ENCODE data around the gene KISS1R.
"Not testable (repeated sequence)": the region's sequence is repeated elsewhere in the genome, so short reads cannot be mapped to it uniquely, and the experiment has no call there.

KISS1R gene

DNA sequence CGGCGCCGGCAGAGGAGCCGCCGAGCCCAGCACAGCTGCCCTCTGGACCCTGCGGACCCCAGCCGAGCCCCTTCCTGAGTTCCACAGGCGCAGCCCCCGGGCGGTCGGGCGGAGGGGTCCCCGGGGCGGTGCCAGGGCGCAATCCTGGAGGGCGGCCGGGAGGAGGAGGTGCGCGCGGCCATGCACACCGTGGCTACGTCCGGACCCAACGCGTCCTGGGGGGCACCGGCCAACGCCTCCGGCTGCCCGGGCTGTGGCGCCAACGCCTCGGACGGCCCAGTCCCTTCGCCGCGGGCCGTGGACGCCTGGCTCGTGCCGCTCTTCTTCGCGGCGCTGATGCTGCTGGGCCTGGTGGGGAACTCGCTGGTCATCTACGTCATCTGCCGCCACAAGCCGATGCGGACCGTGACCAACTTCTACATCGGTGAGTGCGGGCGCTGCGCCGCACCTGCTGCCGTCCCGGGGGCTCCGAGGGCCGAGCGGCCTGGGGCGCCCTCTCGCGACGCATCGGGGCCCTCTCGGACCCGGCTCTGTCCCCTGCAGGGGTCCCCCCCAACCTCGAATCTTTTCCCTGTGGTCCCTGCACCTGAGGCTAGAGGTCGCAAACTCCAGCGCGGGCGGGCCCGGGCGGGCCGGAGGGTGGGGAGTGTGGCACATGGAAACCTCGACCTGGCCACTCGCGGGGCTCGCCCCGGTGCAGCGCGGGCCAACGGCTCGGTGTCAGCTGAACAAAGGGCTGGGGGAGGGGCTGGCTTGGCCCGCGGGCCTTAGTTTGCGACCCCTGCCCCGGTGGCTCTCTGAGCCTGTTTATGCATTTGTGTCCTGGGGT is at the start of gene KISS1R:
Gene KISS1R, plus strand, starts transcription at position 11 of the 829 bp plus-strand sequence. Its CDS starts 170 bp downstream, at position 181.
- peak; percentile 65 for DNase-seq

DNA sequence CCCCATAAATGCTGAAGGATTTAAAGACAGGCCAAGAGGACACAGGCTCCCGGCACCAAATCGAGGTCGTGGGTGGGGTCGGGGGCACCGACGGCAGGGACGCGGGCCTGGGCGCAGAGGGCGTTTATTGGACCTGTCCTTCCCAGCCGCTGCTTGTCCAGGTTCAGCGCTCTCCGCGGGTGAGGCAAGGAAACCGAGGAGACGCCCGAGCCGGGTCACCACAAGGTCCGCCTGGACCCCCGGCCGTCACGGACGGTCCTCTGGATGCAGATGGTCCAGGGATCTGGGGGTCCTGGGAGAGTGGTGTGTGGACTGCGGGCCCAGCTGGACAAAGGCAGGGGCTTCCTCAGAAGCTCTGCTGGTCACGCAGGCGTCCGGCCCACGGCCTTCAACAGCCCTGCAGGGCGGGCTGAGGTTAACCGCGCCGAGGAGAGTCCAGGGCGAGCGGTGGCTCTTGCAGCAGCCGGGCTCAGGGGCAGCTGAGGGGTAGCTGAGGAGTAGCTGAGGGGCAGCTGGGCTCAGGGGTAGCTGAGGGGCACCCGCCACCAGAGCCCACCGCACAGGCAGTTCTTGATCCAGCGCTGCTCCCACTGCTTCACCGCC is 49.2 kb upstream of the KISS1R start:
- no peak for DNase-seq

DNA sequence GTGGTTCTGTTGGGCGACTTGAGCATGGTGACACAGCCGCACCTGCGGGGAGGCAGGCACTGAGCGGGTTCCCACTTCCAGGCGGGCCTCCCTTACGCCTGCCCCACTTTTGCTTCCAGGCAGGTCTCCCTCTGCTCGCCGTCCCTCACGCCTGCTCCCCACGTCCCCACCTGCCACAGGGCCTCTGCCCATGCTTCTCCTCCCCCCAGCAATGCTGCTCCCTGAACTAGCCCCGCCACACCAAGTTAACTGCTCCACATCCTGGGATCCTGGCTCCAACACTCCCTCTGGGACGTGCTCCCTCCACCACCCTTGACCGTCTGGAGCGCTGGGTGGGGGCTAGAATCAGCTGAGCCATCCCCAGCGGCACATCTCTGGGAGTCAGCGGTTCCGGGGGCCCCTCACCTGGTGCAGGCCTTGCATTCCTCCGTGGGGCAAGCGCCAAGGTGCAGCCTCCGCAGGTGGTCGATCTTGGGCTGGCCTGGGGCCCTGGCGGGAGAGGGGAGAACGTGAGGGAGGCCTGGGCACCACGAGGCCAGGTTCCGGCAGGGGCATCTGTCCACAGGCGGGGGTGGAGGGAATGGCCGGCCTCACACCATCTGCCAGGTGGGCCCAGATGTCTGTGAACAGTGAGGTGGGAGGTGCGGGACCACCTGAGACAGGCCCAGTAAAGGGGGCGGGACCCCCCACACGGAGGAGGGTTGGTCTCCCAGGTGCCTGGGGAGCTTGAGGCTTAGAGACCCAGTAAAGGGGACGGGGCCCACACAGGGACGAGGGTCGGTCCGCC is 48.5 kb upstream of the KISS1R start:
- no peak for DNase-seq

DNA sequence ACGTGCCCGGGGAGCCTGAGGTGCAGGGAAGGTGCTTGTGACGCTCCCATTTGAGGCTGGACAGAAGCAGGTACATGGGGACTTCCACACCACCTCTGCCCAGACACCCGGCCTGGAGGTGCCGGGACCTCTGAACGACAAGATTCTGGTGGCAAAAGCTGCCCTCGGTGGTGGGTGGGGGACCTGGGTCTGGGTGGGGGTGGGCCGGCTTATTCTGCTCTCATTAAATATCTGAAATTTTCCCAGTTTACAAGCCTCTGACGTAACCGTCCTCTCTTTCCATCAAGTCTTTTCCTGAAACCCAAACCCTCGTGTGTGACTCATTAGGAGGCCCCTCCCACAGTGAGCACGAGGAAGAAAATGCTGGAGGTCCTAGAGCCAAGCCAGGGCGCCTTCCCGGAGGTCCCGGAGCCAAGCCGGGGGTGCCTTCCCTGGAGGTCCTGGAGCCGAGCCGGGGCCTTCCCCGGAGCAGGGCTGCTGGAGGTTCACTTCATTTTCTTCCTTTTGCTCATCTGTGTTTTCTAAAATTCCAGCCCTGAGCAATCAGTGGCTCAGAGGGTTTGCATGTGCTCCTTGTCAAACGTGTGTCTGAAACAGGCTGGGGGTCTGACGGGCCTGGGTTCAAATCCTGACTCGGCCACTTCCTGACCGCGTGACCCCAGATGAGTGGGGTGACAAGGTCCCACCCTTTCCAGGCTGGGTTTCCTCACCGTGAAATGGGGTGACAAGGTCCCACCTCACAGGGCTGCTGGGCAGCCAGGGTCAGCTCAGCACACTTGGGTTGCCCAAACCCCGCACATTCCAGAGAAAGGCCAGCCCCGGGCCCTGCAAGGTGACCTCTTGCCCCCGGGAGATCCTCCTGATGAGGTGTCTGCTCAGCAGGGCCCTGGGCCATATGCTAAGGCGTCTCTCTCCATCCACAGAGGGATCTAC is 47.6 kb upstream of the KISS1R start:
- DNase-seq, result no peak

DNA sequence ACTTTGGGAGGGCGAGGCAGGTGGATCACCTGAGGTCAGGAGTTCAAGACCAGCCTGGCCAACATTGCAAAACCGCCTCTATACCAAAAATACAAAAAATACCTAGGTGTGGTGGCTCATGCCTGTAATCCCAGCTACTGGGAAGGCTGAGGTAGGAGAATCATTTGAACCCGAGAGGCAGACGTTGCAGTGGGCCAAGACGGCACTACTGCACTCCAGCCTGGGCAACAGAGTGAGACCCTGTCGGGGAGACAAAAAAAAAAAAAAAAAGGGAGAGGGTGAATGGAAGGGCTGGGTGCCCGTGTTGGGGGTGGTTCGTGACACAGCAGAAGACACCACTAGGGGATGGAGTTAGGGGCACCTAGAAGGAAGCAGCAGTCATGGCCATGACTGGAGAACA is 46.8 kb upstream of the KISS1R start:
- DNase-seq, result no peak

DNA sequence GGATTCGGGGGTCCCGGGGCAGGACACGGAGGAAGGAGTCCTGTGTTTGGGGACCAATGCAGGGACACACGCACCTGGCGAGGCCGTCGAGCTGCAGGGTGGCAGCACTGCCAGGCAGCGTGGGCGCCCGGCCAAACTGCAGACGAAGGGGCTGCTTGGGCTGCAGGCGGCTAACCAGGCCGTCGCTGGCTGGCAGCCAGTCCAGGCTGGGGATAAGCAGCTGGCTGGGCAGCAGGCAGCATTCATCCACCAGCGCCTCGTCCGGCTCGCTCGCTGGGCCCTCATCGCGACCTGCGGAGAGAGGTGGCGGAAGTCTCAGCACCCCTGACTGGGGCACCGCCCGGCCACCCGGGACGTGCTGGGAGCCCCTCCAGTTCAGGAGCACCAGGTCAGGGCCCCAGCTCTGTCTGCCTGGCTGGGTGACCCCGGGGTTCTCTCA is 46.2 kb upstream of the KISS1R start:
- DNase-seq, result no peak

DNA sequence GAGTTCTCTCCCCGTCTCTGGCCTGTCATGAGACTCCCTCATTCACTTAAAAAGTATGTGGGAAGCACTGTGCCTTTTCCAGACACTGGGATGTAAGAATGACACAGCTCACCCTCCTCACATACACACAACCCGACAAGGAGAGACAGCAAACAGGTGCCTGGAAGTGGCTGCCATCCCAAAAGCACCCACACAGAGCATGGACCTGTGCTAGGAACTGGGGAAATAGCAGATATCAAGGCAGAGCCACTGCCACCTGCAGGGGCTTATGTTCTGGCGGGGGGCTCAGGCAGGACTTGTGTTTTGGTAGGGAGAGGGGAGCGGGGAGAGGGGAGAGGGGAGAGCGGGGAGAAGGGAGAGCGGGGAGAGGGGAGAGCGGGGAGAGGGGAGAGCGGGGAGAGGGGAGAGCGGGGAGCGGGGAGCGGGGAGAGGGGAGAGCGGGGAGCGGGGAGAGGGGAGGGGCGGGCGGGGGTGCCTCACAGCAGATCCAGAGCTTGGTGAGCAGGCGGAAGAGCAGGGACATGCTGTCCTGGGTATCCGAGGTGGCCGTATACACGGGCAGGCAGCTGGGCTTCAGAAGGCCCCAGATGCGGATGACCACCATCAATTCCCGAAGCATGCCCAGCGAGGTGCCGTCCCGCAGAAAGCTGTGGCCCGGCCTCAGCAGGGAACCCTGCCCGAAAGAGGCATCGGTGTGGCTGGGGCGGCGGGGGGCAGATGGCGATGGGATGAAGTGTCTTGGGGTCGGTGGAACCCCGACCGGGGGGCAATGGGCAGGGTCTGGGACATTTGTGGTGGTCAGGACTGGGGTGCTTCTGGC is 45.5 kb upstream of the KISS1R start:
- DNase-seq, result no peak

DNA sequence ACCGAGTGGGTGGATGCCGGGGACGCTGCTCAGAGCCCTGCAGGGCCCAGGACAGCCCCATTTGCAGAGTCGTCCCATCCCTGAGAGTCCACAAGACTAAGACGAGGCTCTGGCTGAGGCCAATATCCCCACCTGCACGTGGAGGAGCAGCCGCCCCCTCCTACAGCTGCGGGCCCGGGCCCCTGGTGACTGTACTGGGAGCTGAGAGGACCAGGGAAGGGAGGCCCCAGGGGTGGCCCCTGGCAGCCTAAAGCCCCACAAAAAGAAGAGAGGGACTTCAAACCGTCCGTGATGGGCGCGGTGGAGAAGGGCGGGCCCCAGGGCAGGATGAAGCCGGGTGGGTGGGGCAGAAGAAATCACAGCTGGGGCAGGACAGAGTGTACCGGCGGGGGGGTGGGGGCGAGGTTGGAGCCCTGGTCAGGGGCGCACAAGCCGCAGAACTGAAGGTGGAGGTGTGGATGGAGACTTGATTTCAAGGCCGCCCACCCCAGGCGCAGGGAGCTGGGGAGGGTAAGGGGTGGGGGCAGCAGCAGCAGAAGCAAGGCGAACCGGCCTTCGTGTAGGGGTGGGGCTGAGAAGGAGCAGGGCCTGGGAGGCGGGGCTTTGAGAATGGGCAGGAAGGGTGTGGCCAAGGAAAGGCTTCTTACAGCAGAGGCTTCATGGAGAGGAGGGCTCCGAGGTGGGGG is 44.7 kb upstream of the KISS1R start:
- DNase-seq, result peak; percentile 88

DNA sequence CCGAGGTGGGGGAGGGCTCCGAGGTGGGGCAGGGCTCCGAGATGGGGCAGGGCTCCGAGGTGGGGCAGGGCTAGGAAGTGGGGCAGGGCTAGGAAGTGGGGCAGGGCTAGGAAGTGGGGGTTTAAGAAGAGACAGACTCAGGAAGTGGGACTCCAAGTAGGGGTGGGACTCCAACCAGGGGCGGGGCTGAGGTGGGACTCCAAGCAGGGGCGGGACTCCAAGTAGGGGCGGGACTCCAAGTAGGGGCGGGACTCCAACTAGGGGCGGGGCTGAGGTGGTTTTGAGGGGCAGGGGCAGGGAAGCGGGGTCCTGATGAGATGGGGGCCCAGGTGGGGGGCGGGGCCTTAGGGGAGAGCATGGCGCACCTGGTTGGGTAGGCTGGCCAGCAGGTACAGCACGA is 44.0 kb upstream of the KISS1R start:
- peak; percentile 89 for DNase-seq

DNA sequence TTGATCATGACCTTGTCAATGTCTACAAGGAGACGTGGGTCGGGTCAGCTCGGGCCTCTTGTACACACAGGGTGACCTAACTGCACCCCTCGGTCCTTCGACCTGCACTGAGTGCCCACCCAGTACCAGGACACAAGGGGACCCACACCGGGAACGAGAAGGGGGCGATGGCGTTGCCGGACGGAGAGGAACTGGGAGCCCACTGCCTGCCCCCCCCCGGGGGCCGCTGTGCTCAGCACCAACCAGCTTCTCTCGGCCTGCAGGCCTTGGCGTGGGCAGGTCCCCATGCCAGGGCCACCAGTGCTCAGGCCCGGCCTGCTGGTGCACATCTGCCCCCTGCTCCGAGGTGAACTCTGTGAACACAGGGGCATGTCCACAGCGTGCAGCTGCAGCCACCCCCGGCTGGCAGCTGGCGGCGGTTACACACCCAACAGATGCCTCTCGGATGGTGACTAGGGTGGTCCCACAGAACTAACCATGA is 43.5 kb upstream of the KISS1R start:
- no peak for DNase-seq

DNA sequence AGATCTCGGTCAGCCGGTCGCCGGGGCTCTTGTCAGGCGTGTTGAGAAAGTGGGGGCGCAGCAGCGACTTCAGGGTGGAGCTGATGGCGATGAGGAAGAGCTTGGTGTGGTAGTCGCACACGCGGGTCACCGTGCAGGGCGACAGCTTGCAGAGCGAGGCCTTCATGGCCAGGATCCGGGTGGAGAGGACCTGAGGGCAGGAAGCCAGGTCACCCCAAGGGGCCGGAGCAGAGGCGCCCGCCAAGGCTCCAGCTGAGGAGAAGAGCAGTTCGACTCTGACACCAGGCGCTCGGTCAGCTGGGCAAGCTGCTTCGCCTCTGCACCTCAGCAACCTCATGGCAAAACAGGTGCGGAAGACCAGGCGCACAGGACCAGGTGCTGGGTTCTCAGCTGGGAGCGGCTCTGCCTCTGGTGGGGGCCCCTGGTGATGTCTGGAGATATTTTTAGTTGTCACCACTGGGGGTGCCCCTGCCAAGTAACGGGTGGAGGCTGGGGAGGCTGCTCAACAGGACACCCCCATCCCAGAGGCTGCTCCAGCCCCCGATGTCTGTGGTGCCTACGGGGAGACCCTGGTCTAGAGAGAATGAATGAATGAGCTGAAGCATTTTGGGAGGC is 41.8 kb upstream of the KISS1R start:
- no peak for DNase-seq

DNA sequence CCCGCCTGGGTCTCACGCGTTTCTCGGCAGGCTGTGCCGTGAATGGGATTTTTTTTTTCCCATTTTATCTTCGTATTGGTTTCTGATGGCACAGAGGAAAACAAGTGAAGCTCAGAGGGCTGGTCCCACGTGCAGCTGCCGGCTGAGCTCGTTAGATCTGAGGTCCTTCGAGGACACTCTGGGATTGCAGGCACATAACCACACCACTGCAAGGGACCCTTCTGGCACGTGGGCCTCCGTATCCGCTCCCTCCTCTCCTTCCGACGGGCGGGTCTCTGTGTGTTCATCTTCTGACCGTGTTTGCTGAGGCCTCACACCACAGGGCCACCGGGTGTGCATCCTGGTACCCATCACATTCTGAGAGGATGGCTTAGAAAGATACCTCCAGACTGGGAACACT is 41.0 kb upstream of the KISS1R start:
- no peak for DNase-seq

DNA sequence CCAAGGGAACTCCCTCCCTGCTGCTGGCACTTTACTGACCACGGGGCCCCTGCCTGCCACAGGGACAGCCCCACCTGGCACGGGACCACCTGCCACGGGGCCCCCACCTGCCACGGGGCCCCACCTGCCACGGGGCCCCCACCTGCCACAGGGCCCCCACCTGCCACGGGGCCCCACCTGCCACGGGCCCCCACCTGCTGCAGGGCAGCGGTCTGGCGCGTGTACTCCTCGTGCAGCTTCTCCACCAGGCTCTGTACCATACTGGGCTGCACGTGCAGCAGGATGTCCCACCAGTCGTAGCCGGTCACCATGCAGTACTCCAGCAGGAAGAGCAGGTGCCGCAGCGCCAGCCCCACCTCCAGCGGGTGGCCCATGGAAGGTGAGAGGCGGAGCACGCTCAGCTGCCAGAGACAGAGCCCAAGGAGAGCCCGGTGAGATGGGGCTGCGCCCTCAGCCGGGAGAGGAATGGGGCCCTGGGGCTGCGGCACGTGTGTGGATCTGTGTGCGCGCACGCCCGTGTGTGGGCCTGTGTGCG is 40.3 kb upstream of the KISS1R start:
- DNase-seq, result no peak

DNA sequence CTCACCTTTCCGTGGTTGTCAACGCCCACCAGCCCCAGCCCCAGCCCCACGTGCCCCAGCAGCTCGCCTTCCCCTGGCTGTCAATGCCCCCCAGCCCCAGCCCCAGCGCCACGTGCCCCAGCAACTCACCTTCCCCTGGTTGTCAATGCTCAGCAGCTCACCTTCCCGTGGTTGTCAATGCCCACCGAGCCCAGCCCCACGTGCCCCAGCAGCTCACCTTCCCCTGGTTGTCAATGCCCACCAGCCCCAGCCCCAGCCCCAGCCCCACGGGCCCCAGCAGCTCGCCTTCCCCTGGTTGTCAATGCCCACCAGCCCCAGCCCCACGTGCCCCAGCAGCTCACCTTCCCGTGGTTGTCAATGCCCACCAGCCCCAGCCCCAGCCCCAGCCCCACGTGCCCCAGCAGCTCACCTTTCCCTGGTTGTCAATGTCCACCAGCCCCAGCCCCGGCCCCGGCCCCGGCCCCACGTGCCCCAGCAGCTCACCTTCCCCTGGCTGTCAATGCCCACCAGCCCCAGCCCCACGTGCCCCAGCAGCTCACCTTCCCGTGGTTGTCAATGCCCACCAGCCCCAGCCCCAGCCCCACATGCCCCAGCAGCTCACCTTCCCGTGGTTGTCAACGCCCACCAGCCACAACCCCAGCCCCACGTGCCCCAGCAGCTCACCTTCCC is 39.0 kb upstream of the KISS1R start:
- not testable (repeated sequence) for DNase-seq

DNA sequence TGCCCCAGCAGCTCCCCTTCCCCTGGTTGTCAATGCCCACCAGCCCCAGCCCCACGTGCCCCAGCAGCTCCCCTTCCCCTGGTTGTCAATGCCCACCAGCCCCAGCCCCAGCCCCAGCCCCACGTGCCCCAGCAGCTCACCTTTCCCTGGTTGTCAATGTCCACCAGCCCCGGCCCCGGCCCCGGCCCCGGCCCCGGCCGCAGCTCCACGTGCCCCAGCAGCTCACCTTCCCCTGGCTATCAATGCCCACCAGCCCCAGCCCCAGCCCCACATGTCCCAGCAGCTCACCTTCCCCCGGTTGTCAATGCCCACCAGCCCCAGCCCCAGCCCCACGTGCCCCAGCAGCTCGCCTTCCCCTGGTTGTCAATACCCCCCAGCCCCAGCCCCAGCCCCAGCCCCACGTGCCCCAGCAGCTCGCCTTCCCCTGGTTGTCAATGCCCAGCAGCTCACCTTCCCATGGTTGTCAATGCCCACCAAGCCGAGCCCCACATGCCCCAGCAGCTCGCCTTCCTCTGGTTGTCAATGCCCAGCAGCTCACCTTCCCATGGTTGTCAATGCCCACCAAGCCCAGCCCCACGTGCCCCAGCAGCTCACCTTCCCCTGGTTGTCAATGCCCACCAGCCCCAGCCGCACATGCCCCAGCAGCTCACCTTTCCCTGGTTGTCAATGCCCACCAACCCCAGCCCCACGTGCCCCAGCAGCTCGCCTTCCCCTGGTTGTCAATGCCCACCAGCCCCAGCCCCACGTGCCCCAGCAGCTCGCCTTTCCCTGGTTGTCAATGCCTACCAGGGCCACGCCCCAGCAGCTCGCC is 38.2 kb upstream of the KISS1R start:
- not testable (repeated sequence) for DNase-seq

DNA sequence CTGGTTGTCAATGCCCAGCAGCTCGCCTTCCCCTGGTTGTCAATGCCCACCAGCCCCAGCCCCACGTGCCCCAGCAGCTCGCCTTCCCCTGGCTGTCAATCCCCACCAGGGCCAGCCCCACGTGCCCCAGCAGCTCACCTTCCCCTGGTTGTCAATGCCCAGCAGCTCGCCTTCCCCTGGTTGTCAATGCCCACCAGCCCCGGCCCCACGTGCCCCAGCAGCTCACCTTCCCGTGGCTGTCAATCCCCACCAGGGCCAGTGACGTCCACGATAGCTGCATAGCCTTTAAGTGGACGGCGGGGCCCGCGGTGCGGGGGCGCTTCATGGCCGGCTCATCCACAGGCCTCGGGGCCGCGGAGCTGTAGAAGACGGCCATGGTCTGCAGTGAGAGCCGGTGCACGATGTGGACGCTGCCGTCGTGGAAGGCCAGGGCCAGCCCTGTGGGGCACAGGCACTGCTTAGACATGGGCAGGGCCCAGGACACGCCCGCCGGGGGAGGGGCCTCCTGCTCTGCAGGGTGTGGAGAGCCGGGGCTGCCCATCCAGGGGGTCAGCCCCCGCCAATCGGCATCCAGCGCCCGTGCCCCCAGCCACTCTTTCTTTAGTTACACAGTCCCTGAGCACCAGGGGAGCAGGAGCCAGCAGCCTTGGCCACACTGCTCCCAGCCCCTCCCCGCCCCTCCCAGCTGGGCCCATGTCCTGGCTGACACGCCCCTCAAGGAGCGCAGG is 37.3 kb upstream of the KISS1R start:
- no peak for DNase-seq

DNA sequence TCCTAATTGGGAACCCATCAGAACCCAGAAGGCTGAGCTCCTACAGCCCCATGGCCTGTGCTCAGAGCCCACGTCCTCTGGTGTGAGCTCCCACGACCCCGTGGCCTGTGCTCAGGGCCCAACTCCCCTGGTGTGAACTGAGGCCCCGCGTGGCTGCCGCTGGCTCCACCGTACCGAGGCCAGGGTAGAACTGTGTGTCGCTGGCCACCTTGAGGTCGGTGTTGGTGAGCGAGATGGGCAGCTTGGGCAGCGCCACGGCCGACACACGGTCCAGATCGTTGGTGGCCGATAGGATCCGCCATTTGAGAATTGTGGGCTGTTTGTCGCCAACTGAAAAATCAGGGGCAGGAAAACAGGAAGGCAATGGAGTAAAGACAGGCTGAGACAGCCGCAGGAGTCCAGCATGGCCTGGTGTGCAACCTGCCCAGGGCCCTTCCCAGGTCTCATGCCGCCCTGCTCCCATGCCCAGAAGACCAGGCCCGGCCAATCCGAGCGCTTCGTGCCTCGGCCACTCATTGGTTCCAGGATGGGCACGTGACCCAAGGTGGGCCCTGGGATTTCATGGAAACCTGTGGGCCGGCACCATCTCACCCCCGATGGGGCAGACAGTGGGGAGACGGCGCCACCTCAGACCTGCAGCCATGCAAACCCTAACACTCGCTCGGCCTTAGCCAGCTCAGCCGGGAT is 35.6 kb upstream of the KISS1R start:
- no peak for DNase-seq

Measured in CD4-positive, alpha-beta T cell treated with Interleukin-12 subunit alpha and Interleukin-12 subunit beta, for 1 hour (primary cell).